ENCODE data around the gene LAP3.

The LAP3 gene

DNA sequence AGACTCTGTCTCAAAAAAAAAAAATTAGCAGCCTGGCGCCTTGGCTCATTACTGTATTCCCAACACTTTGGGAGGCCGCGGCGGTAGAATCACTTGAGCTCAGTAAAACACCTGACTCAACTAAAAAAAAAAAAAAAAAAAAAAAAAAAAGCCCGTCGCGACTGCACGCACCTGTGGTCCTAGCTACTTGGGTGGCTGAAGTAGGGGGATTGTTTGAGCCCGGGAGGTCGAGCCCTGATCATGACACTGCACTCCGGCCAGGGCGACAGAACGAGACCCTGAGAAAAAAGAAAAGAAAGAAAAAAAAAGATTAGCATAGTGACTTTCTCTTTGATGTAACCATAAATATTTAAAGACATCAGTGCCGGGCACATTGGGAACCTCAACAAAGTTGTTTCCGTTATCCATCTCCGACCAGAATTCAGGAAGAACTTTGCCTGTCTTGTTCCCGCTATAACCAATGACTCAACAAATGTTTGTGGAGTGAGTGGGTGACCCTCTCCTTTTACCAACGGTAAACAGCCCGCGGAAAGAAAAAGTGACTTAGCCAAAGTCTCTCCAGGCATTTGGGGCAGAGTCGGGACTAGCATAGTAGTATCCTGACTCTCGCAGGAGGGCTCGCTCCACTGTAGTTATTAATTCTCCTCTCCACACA, 36.9 kb downstream of the LAP3 start:
- in situ Hi-C loops (cut with HindIII; ENCODE audit: low pct_unique_long_range_greater_than_20kb, low sequenced_read_pairs), result no loop called here
- TF ChIP-seq JUND (IDR thresholded peaks at IDR 0.05; ENCODE audit: low read depth), result no peak
- DNase-seq (ENCODE audit: low read depth in 1 of 2, low spot score in 1 of 2), result no peak

DNA sequence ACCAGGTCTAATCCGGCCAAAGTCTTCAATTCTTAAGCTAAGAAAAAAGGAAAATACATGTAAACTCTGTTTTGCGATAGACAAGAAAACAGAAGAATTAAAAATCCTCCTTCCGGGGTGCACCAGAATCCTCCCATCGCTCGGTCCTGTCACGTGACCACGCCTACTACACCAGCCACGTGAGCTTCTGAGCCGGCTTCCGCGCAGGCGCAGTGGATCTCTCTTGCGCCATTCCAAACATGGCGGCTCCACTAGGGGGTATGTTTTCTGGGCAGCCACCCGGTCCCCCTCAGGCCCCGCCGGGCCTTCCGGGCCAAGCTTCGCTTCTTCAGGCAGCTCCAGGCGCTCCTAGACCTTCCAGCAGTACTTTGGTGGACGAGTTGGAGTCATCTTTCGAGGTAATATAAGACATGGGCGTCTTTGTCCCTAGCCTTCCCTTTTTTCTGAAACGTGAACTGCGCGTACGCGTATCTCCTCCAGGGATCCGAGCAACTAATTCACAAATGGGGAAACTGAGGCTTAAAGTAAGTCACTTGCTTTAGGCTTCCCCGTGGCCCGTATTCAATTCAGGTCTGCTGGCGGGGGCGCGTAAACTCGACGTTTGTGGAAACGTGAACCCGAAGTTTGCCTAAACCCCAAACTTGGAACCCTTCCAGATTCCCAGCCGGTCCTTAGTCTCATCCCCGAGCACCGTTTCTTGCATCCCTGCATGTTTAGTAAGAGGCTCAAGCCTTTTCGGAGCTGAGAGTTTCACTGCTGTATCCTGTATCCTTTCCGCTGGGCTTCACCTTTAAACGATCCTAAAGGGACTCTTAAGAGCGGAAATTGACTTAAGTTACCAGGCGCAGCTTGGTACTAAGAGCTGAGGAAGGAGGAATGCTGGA, 37.7 kb downstream of the LAP3 start, which contains the start of gene MED28:
TSS of gene MED28 (plus strand) at position 226 of the 884 bp plus-strand sequence. CDS start at position 240, 14 bp downstream.
- TF ChIP-seq JUND (IDR thresholded peaks at IDR 0.05; ENCODE audit: low read depth), result no peak
- in situ Hi-C loops (cut with HindIII; ENCODE audit: low pct_unique_long_range_greater_than_20kb, low sequenced_read_pairs), result no loop called here
- peak; percentile 87 to 93 for DNase-seq (ENCODE audit: low read depth in 1 of 2, low spot score in 1 of 2)

DNA sequence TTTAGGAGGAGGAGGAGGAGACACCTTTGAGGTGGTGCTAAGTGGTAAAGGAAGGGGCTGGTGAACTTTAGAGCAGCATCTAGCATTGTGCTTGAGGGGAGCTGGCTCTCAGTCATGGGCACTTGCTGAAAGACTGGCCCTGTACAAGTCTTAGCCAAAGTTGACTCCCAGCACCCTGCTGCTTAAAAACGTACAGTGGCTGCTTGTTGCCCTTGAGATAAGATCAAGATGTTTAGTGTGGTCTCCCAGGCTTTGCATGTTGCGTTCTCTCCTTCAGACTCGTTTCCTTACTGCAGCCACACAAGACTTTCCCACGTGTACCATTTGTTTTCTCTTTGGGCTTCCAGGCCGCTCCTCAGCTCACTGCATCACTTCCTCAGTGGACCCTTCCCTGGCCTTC, 39.3 kb downstream of the LAP3 start:
- no peak for DNase-seq (ENCODE audit: low read depth in 1 of 2, low spot score in 1 of 2)
- no peak for TF ChIP-seq JUND (IDR thresholded peaks at IDR 0.05; ENCODE audit: low read depth)
- in situ Hi-C loops (cut with HindIII; ENCODE audit: low pct_unique_long_range_greater_than_20kb, low sequenced_read_pairs), result no loop called here

DNA sequence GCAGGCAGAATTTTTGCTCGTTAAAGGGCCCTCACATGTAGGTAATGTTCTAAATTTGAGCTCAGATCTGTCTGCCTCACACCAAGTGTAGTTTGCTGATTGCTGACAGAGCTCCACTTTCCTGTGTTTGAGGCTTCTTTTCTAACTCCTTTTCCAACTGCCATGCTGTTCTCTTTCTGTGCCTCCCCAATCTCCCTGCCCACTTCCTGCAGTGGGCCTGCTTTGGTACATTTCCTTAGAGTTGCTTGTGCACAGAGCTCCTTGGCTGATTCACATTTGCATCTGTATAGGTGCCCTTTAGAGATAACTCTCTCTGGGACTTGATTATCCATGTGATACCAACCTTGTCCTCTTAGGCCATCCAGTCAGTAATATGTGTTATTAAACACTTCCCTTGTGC, 41.9 kb downstream of the LAP3 start:
- no peak for TF ChIP-seq JUND (IDR thresholded peaks at IDR 0.05; ENCODE audit: low read depth)
- in situ Hi-C loops (cut with HindIII; ENCODE audit: low pct_unique_long_range_greater_than_20kb, low sequenced_read_pairs), result no loop called here
- no peak for DNase-seq (ENCODE audit: low read depth in 1 of 2, low spot score in 1 of 2)

DNA sequence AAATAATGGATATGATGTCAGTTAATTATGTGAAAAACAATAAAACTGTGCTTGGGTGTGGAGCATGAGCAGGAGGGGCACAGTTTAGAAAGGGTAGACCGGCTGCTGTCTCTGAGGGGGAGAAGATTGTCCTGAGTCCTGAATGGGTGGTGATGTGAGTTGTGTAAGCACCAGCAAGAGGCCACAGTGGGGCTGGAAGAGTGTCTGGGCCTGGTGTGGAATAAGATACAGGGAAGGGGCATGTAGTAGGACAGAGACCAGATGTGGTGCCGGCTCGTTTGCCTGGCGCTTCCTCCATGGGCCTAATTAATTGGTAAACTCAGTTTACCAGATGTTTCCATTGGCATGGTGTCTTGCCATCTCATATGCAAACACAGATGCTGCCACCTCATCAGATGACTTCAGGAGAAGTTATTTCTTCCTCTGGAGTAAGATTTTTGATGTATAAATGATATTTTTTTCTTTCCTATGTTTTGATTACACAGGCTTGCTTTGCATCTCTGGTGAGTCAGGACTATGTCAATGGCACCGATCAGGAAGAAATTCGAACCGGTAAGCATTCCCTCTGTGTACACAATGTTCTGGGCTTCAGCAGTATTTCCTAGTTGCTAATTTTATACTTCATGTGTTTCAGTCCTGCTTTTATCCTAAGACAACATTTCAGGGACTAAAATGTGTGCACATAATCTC, 42.6 kb downstream of the LAP3 start:
- DNase-seq (ENCODE audit: low read depth in 1 of 2, low spot score in 1 of 2), result no peak
- TF ChIP-seq JUND (IDR thresholded peaks at IDR 0.05; ENCODE audit: low read depth), result no peak
- in situ Hi-C loops (cut with HindIII; ENCODE audit: low pct_unique_long_range_greater_than_20kb, low sequenced_read_pairs), result no loop called here

DNA sequence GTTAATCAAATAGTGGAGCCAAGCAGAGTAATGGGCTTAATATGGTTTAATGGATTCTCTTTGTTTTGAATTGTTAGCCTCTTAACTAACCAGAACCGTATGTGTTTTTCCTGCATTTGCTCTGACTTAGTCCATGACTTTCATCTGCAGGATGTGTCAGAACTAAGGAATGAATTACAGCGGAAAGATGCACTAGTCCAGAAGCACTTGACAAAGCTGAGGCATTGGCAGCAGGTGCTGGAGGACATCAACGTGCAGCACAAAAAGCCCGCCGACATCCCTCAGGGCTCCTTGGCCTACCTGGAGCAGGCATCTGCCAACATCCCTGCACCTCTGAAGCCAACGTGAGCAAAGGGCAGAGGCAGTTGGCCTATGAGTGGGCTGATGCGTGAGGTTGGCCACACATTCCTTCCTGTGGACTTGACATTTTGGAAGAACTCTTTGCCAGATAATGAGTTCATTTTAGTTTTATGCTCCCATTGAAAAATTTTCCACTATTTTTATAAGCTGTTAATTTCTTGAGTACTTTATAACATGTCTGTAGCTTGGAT, 46.5 kb downstream of the LAP3 start:
- in situ Hi-C loops (cut with HindIII; ENCODE audit: low pct_unique_long_range_greater_than_20kb, low sequenced_read_pairs), result no loop called here
- DNase-seq (ENCODE audit: low read depth in 1 of 2, low spot score in 1 of 2), result no peak
- no peak for TF ChIP-seq JUND (IDR thresholded peaks at IDR 0.05; ENCODE audit: low read depth)

DNA sequence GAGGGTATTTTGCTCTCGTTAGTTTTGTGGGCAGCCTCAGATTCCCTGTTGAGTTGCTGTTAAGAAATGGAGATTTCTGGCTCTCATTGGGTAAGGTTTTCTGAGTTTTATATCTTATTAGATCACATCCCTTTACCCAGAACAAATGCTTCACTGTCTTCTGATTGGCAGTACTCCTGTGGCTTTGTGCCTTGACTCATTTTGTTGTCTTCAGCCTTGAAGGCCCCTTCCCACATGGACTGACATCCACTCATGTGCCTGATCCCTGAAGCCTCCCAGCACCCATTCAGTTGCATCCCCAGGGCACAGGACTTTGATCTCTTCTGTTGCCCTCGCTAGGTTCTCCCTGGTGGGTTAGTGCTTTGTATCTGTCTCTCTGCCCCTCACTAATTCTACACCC, 47.8 kb downstream of the LAP3 start:
- DNase-seq (ENCODE audit: low read depth in 1 of 2, low spot score in 1 of 2), result no peak
- in situ Hi-C loops (cut with HindIII; ENCODE audit: low pct_unique_long_range_greater_than_20kb, low sequenced_read_pairs), result no loop called here
- TF ChIP-seq JUND (IDR thresholded peaks at IDR 0.05; ENCODE audit: low read depth), result no peak

DNA sequence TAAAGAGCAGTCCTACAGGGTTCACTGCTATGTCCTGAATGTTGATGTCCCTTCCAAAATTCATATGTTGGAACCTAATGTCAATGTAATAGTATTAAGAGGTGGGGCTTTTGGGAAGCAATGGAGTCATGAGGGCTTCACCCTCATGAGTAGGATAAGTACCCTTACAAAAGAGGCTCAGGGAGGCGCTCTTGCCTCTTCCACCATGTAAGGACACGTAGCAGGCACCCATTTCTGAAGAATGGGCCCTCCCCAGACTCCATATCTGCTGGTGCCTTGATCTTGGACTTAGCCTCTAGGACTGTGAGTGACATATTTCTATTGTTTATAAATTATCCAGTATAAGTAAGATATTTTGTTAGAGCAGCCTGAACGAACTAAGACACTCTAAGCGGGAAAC, 53.2 kb downstream of the LAP3 start:
- in situ Hi-C loops (cut with HindIII; ENCODE audit: low pct_unique_long_range_greater_than_20kb, low sequenced_read_pairs), result no loop called here
- DNase-seq (ENCODE audit: low read depth in 1 of 2, low spot score in 1 of 2), result no peak
- TF ChIP-seq JUND (IDR thresholded peaks at IDR 0.05; ENCODE audit: low read depth), result no peak

DNA sequence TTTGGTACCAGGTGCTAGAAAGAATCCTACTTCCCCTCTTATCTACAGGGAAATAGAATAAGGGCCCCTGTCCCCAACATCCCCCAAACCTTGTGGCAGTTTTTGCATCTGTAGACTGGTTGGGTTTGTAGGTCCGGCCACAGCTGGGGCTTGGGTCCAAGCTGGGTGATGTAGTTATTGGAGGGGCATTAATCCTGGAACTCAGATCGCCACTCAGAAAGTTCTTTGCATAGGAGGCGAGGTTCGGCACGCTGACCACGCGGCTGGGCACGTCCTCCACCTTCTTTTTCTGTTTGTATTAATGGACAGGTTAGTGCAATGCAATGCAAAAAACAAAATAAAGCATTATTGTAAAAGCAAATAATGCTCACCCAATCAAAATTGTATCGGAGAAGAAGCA, 56.6 kb downstream of the LAP3 start:
- no peak for TF ChIP-seq JUND (IDR thresholded peaks at IDR 0.05; ENCODE audit: low read depth)
- in situ Hi-C loops (cut with HindIII; ENCODE audit: low pct_unique_long_range_greater_than_20kb, low sequenced_read_pairs), result no loop called here
- no peak for DNase-seq (ENCODE audit: low read depth in 1 of 2, low spot score in 1 of 2)

DNA sequence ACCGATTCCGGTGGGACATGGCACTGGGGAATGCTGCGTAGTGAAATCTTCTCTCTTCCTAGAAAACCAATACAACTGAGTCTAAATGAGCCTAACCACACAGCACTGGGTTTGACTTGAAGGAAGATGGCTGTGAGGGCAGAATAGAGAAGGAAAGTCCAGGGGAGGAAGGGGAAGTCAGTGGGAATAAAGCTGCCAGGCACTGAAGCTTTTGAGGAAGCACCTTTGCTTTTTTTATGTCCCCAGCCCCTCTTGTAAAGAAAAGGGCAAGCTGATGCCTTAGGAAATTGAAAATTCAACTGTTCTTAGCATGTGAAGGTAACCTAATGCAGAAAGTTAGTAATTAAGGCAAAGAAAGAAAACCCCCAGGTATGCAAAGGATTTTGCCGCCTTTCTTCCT, 58.1 kb downstream of the LAP3 start:
- no peak for DNase-seq (ENCODE audit: low read depth in 1 of 2, low spot score in 1 of 2)
- TF ChIP-seq JUND (IDR thresholded peaks at IDR 0.05; ENCODE audit: low read depth), result no peak
- in situ Hi-C loops (cut with HindIII; ENCODE audit: low pct_unique_long_range_greater_than_20kb, low sequenced_read_pairs), result no loop called here

DNA sequence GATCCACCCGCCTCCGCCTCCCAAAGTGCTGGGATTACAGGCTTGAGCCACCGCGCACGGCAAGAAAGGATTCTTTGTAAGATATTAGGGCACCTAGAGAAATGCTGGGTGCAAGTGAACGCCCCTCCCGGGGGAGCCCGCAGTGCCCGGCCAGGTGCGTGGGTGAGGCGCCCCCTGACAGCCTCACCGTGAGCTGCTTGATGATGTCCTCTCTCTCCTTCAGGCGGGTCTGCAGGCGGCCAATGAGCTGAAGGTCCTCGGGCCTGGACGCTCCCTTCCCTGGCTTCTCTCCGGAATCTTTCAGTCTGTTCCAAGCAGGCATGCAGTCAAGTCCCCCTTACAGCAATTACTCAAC, 59.3 kb downstream of the LAP3 start:
- TF ChIP-seq JUND (IDR thresholded peaks at IDR 0.05; ENCODE audit: low read depth), result no peak
- in situ Hi-C loops (cut with HindIII; ENCODE audit: low pct_unique_long_range_greater_than_20kb, low sequenced_read_pairs), result no loop called here
- DNase-seq (ENCODE audit: low read depth in 1 of 2, low spot score in 1 of 2), result no peak

DNA sequence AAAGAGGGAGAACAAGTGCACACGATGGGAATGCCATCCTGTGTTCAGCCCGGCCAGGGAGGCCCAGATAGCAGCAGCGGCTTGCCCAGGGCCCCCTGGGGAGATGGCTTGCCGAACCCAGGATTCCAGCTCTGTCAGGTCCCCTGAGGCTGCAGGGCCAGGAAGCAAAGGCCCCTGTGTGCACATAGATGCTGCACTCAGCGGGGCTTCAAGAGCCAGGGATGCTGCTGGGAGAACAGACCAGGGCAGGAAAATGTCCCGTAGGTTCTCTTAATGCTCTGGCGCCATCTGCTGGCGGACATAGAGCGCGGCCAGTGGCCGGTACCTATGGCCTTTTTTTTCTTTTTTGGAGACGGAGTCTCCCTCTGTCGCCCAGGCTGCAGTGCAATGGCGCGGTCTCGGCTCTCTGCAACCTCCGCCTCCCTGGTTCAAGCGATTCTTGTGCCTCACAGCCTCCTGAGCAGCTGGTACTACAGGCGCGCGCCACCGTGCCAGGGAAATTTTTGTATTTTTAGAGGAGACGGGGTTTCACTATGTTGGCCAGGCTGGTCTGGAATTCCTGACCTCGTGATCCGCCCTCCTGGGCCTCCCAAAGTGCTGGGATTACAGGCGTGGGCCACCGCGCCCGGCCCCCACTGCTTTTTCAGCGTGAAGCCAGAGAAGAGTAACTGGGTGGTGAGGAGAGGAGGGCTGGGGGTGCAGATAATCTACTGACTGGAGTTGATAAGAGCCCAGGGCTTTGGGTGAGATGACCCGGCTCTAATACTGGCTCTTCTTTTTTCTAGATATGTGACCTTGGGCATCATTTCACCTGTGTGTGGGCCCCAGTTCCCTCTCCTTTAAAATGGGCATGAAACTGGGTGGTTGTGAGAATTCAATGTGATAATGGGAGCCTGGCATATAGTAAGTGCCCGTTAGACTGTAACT, 60.0 kb downstream of the LAP3 start:
- peak; percentile 58 to 79 for DNase-seq (ENCODE audit: low read depth in 1 of 2, low spot score in 1 of 2)
- in situ Hi-C loops (cut with HindIII; ENCODE audit: low pct_unique_long_range_greater_than_20kb, low sequenced_read_pairs), result no loop called here
- TF ChIP-seq JUND (IDR thresholded peaks at IDR 0.05; ENCODE audit: low read depth), result no peak

All from T47D (cell line).